HG03139 (cell line): ENCODE measurements around the gene DYNLT4.
"Not testable (repeated sequence)": the region's sequence is repeated elsewhere in the genome, so short reads cannot be mapped to it uniquely, and the experiment has no call there.

Source experiments
- ATAC-seq: cut with Tn5 transposase; IDR thresholded peaks from one replicate; pipeline ENCODE4 v1.9.1; 2021; ENCODE audit not compliant: unreplicated experiment

Gene DYNLT4

GRCh38 chr1:44806704-44807363 lies at the start of gene DYNLT4:
Gene DYNLT4, minus strand, starts transcription at chr1:44807351. Its CDS starts 683 bp downstream, at chr1:44806668.
- no peak for ATAC-seq

- no peak for ATAC-seq
Measured at GRCh38 chr1:44855742-44856141, 48.6 kb upstream of the DYNLT4 start.

DNA sequence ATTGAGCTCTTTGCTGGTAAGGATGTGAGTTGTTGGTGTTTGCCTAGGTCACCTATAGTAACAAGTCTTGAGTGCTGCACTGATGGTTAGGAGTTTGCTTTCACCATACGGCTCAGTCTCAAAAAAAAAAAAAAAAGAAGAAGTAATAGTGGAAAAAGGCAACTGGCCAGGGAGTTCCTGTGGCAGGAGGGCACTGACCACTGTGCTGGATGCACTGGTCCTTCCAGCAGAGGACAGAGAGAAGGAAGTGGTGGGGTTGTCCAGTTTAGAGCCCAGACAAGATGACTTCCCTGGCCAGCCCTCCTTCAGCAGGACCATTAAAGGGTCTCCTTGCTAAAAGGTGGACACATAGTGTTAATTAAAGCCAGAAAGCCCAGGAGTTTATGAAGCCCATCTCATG lies 47.8 kb upstream of the DYNLT4 start:
- ATAC-seq: no peak

DNA sequence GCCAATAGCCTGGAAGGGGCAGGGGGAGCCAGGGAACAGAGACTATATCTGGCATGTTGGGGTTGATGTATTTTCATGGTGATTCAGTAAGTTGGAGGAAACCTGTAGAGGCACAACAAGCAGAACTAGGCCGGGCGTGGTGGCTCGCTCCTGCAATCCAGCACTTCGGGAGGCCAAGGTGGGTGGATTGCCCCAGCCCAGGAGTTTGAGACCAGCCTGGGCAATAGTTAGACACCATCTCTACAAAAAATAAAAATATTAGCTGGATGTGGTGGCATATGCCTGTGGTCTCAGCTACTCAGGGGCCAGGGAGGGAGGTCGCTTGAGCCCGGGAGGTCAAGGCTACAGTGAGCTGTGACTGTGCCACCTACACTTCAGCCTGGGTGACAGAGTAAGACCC lies 46.0 kb upstream of the DYNLT4 start:
- ATAC-seq: no peak

DNA sequence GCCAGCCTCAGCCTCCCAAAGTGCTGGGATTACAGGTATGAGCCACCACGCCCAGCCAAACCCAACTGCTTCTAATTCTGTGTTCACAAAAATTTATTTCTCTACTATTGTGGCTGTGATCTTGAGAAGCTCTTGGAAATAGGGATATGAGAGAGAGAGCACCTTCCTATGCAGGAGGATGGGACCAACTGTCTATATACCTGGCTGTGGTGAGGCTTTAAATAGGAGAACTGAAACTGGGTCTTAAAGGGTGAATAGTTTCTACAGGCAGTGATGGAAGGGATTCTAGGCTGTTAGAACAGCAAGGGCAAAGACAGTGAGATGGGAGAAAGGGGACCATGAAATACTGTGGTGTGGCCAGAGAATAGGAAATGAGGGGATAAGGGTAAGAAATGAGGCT lies 44.2 kb upstream of the DYNLT4 start:
- no peak for ATAC-seq

- ATAC-seq: no peak
Measured at GRCh38 chr1:44849575-44850132, 42.5 kb upstream of the DYNLT4 start.

DNA sequence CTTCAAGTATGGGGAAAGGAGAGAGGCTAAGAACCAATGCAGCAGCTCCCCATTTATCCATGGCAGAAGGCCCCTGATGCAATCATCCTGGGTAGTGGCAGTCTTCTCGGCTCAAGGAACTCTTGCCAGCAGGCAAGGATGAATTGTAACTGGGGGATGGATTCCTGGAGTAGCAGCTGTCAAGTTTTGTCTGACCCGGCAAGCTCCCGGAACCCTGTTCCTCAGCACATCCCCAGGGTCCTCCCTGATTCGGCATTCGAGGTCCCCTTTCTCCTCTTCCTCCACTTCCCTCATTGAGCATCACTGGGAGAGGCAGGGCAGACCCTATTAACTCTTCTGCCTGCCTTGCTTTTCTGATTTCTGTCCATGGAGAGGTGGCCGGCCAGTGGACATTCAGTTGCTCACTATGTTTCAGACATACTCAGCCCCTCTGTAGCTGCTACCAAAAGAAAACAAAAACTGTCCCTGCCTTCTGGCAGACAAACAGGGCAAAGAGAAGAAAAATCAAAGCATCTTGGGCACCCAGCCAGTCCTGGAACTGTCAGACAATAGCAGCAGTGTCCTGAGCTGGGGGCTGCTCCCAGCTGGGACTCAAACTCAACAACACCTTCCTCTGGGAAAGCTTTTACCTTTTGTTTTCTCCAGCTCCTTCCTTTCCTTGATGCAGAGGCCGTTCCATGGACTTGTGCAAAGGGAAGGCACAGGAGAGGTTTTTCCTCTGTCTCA lies 41.5 kb upstream of the DYNLT4 start:
- ATAC-seq: no peak

DNA sequence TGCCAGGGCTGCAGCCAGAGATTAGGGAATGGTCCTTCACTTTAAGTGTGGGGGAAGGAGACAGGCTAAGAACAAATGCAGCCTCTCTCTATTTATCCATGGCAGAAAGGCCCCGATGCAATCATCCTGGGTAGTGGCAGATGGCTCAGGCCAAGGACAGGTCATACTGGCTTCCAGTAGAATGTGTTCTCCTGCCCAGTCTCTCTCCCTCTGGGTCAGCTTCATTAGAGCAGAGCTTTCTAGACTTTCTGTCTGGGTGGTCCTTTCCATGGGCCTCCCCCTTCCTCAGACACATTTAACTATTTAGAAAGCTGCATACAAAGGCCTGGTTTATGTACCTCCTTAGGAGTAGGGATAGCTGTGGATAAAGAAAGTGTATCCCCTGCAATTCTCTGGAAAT lies 40.7 kb upstream of the DYNLT4 start:
- no peak for ATAC-seq

DNA sequence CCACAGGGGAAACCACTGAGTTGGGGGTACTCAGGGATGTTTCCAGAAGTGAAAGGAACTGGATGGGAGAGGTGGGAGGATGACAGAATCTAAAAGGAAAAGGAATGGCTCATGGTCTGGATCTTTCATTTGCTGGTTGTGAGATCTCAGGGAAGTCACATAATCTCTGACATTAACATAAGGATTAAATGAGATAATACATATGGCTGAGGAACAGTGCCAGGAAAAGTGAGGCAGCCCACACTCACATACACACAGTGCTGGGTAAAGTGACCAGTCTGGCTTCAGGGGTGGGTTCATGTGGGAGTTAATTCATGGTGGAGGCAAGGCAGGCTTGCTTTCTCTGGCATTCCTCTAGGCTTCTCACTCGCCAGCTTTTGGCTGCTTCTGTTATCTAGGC lies 39.8 kb upstream of the DYNLT4 start:
- ATAC-seq: no peak

DNA sequence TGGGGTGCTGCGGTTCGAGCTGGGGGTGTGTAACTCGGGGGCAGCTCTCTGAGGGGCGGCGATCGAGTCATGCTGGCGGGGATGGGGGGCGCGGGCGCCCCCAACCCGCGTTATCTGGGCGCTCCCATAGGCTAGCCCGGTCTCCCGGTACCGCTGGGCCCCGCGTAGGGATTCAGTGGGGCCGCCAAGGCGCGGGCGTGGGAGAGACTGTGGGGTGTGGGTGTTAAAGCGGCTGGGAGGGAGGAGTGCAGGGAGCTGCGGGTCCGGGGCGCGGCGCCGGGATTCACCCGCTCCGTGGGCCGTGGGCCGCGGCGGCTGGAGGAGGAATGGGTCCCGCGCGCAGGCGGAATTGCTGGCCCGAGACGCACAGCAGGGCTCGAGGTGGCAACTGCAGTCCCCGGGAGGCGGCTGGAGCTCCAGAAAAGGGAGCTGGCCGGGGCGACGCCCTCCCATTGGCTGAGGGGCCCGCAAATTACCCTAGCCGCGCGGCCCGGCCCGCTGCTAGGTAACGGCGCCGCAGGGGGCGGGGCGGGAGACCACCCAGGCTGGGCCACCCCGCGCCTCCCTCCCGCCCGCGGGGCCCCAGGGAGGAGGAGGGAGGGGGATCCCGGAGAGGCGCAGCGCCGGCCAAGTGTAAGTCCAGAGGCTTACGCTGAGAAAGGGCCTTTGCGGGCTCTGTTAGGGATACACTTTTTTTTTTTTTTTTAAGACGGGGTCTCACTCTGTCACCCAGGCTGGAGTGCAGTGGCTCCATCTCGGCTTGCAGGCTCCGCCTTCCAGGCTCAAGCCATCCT lies 35.9 kb upstream of the DYNLT4 start, which contains the start of gene PTCH2:
Gene PTCH2, minus strand, starts transcription at position 392 of the 794 bp plus-strand sequence. Its CDS starts 321 bp downstream, at position 71.
- no peak for ATAC-seq

- ATAC-seq: no peak
Measured at GRCh38 chr1:44842486-44842861, 35.3 kb upstream of the DYNLT4 start.

GRCh38 chr1:44839576-44839975 lies 32.4 kb upstream of the DYNLT4 start:
- no peak for ATAC-seq

- ATAC-seq: not testable (repeated sequence)
Measured at GRCh38 chr1:44838294-44838693, 31.1 kb upstream of the DYNLT4 start.

GRCh38 chr1:44835738-44836675 lies 28.9 kb upstream of the DYNLT4 start:
- no peak for ATAC-seq

DNA sequence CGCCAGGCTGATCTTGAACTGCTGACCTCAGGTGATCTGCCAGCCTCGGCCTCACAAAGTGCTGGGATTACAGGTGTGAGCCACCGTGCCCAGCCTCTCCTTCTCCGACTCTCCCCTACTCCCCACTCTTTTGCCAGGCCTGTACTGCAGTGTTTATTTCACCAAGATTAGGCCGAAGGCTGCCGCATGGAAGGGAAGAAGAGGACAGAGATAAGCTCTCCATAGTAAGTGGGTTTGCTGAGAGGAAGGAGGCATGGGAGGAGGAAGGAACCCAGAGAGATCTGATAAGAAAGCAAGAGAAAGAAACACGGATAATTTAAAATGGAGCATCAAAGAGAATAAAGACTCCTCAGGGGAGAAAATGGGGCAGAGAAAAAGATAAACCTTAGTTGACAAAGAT lies 27.2 kb upstream of the DYNLT4 start:
- no peak for ATAC-seq

GRCh38 chr1:44832056-44832705 lies 25.0 kb upstream of the DYNLT4 start:
- no peak for ATAC-seq

GRCh38 chr1:44831516-44831915 lies 24.4 kb upstream of the DYNLT4 start:
- ATAC-seq: no peak

DNA sequence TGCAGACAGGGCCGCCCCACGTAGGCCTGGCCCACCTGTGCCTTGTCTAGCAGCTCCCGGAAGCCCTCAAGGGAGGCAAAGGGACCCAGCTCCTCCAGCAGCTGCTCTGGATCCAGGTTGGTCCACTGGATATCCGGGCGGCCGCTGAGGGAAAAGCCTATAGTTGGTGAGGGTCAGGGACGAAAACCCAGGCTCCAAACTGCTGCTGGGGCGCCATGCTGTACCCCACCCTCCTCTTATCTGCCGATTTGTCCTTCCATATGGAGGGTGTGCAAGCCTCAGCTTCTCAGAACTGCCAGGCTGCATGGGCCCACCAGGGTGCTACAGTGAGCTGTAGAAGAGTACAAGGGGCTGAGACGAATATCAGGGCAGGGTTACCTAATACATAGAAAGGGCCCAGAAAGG lies 23.8 kb upstream of the DYNLT4 start:
- ATAC-seq: no peak

DNA sequence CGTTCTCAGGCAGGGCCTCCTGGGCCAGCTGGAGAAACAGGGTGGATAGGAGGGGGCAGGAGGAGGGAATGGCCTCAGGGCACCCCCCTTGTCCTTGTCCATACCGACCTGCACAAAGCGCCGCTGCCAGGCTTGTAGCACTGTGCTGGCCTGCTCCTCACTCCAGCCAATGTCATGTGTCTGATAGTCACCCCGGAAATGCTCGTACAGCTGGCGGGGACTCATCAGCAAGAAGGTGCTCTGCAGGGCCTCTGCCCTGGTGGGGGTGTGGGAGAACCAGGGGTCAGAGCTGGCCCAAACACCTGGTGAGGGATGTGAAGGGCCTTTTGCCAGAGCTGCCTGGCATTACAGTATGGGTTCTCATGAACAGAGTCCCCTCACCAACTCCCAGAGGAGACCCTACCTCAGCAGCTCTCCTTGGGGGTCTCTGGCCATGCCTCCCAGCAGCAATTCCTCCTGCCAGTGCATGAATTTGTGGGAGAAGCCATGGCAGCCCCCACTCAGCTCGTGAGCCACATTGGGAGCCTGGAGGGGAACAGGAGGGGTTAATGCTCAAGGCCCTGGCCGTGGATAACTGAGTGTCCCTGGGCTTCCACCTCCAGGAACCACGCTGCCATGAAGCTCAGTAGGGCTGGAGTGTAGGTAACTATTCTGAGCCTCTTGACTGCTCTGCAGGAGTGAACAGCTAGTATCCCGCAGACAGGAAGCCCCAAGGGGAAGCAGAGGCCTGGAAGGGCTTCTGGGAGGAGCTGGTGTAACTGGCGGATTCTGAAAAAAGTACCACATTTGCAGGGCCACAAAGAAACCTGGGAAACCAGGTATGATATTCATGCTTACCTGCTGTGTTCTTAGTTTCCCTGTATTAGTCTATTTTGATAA lies 22.6 kb upstream of the DYNLT4 start:
- ATAC-seq: no peak
